Peyer's patch (tissue), 4 donors: Measurements from ENCODE around the gene SRP19.

Experiments
- CTCF ChIP-seq, 6 experiments: fragments of 450-650 bp in 4 of 6; fragments of 200-600 bp in 2 of 6; sonication (generic) in 1 of 6; IDR thresholded peaks; one replicate each; pipeline ENCODE4 v1.5.1; 2017 to 2019; ENCODE audit warnings: antibody characterized with exemption in 6 of 6, mild to moderate bottlenecking in 3 of 6, moderate library complexity in 1 of 6
- POLR2A ChIP-seq, 2 donors: fragments of 450-650 bp; IDR thresholded peaks; one replicate each; pipeline ENCODE4 v1.5.1; 2017; ENCODE audit warnings: antibody characterized with exemption in 2 of 2, mild to moderate bottlenecking in 2 of 2, moderate library complexity in 2 of 2

- peak; percentile 33 to 69 (median 64) for TF ChIP-seq CTCF (IDR thresholded peaks at IDR 0.05)
- no peak for TF ChIP-seq POLR2A (IDR thresholded peaks at IDR 0.05)
Observed at GRCh38 chr5:112848116-112848811, 12.8 kb upstream of the SRP19 start.
